Measurements from ENCODE around the gene CNTNAP5. TPM values are rescaled to one million over a fixed set of nuclear protein-coding genes. Genes with fewer than 3 reads are reported as not detected.
A peak's percentile ranks its signal among the peaks of the same experiment; 100 is the strongest.

Gene CNTNAP5
- total RNA-seq, 1 donor from 2014 or later, result 0.56 TPM

DNA sequence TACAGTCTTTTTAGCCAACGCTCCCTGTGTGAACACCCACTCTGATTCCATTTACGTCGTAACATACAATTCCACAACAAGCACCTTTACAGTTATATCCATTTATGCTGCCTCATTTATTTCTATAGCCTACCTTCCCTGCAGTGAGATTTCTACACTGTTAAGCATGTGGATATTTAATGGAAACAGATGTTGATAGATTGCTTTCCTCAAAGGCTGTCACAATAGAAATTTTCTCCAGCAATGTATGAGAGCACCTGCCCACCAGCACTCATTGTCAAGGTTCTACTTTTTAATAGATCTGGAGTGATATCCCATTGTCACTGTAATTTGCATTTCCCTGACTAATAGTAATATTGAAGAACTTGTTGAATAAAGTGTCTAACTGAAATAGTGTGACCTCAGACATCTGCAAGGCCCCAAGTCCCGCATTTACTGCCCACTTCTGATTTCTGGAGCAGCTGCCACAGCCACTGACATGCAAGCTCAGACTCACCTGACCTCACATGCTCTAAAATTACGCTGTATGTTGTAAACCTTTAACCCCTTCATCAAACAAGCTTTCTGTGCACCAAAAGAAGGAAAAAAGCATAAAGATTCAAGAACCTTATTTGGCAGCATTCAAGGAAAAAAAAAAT lies 295.1 kb downstream of the CNTNAP5 start:
- Mint-ChIP-seq H3K27me3 (ENCODE audit: low read depth) (no peaks in the 10 kb centered on the region), H3K9me3 (peaks cover 2% of the 10 kb centered on the region), H3K27ac (ENCODE audit: unreplicated experiment) (no peak overlapping the region), H3K4me1 (peaks cover 10% of the 10 kb centered on the region), H3K4me3 (no peak overlapping the region), H3K36me3 (ENCODE audit: low read depth) (no peaks in the 10 kb centered on the region)
- TF ChIP-seq CTCF (conservative IDR thresholded peaks at IDR 0.05), result no peak
- no peak for DNase-seq (ENCODE audit: low read depth, low spot score)

DNA sequence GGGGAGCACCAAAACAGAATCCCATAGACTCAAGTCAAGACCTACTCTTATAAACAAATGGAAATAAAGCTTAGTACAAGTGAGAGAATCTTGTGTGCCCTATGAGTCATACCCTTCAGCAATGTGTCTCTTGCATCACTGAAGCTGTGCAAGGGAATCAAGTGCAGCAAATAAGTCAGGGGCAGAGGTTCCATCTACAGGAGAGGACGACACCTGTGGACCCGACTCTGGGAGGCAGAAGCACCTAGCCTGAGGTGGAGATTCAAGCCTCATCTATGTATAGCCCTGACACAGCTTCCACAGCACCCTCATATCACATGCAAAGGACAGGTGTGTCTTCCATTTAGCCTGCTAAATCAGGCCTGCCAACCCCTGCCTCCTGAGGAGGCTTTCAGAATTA lies 298.2 kb downstream of the CNTNAP5 start:
- Mint-ChIP-seq H3K4me1 (peaks cover 23% of the 10 kb centered on the region), H3K9me3 (peaks cover 2% of the 10 kb centered on the region), H3K36me3 (ENCODE audit: low read depth) (no peaks in the 10 kb centered on the region), H3K4me3 (no peak overlapping the region), H3K27me3 (ENCODE audit: low read depth) (no peaks in the 10 kb centered on the region), H3K27ac (ENCODE audit: unreplicated experiment) (no peak overlapping the region)
- no peak for TF ChIP-seq CTCF (conservative IDR thresholded peaks at IDR 0.05)
- DNase-seq (ENCODE audit: low read depth, low spot score), result no peak

GRCh38 chr2:124325667-124326440 lies 300.8 kb downstream of the CNTNAP5 start:
- Mint-ChIP-seq H3K4me3 (no peak overlapping the region), H3K36me3 (ENCODE audit: low read depth) (no peaks in the 10 kb centered on the region), H3K4me1 (peaks cover 30% of the 10 kb centered on the region), H3K27ac (ENCODE audit: unreplicated experiment) (no peak overlapping the region), H3K27me3 (ENCODE audit: low read depth) (peaks cover 3% of the 10 kb centered on the region), H3K9me3 (peaks cover 2% of the 10 kb centered on the region)
- DNase-seq (ENCODE audit: low read depth, low spot score), result no peak
- peak; percentile 59 for TF ChIP-seq CTCF (conservative IDR thresholded peaks at IDR 0.05)

- H3K4me1 Mint-ChIP-seq, result peaks cover 28% of the 10 kb centered on the region
- H3K27me3 Mint-ChIP-seq (ENCODE audit: low read depth), result peaks cover 3% of the 10 kb centered on the region
- H3K4me3 Mint-ChIP-seq, result no peak overlapping the region
- no peak for DNase-seq (ENCODE audit: low read depth, low spot score)
- no peak for TF ChIP-seq CTCF (conservative IDR thresholded peaks at IDR 0.05)
- no peak overlapping the region for H3K27ac Mint-ChIP-seq (ENCODE audit: unreplicated experiment)
- peaks cover 2% of the 10 kb centered on the region for H3K9me3 Mint-ChIP-seq
- no peaks in the 10 kb centered on the region for H3K36me3 Mint-ChIP-seq (ENCODE audit: low read depth)
Observed at GRCh38 chr2:124327303-124327702, 302.2 kb downstream of the CNTNAP5 start.

- Mint-ChIP-seq H3K36me3 (ENCODE audit: low read depth) (no peaks in the 10 kb centered on the region), H3K9me3 (peaks cover 2% of the 10 kb centered on the region), H3K4me3 (no peak overlapping the region), H3K27ac (ENCODE audit: unreplicated experiment) (no peak overlapping the region), H3K4me1 (peaks cover 28% of the 10 kb centered on the region), H3K27me3 (ENCODE audit: low read depth) (peaks cover 3% of the 10 kb centered on the region)
- no peak for TF ChIP-seq CTCF (conservative IDR thresholded peaks at IDR 0.05)
- DNase-seq (ENCODE audit: low read depth, low spot score), result no peak
Observed at GRCh38 chr2:124328397-124328796, 303.3 kb downstream of the CNTNAP5 start.
